Stimulated activated CD8-positive, alpha-beta memory T cell treated with anti-CD3 and anti-CD28 coated beads, Interleukin-7, amount 100 ng/mL, for 4 hours (primary cell): Measurements from ENCODE around the gene DRC7.

Source experiments
- DNase-seq, 2 donors: peaks; one replicate each; pipeline ENCODE4 v3.0.0-alpha.2; 2020; ENCODE audit warnings: low read depth in 2 of 2

The DRC7 gene

GRCh38 chr16:57751539-57752202, 57.1 kb downstream of the DRC7 start:
- no peak for DNase-seq

GRCh38 chr16:57752203-57752580, 57.6 kb downstream of the DRC7 start:
- no peak for DNase-seq

- DNase-seq, result no peak
These were observed 58.2 kb downstream of the DRC7 start for GRCh38 chr16:57752581-57753447.

GRCh38 chr16:57753448-57754353, 59.1 kb downstream of the DRC7 start:
- no peak for DNase-seq

- DNase-seq, result no peak
These were observed 59.9 kb downstream of the DRC7 start for GRCh38 chr16:57754354-57755060.

- DNase-seq, result no peak
These were observed 60.6 kb downstream of the DRC7 start for GRCh38 chr16:57755061-57755684.

GRCh38 chr16:57755726-57756423, 61.3 kb downstream of the DRC7 start:
- no peak for DNase-seq

GRCh38 chr16:57756424-57757325, 62.1 kb downstream of the DRC7 start:
- DNase-seq, result no peak

GRCh38 chr16:57757326-57757786, 62.8 kb downstream of the DRC7 start:
- DNase-seq, result peak; percentile 64 to 74

- DNase-seq, result no peak
These were observed 63.3 kb downstream of the DRC7 start for GRCh38 chr16:57757883-57758282.

GRCh38 chr16:57758331-57759117, 63.9 kb downstream of the DRC7 start:
- peak in 1 of 2 donors; percentile 10 for DNase-seq

GRCh38 chr16:57759131-57759530, 64.5 kb downstream of the DRC7 start:
- no peak for DNase-seq

GRCh38 chr16:57759541-57760356, 65.1 kb downstream of the DRC7 start:
- no peak for DNase-seq

- DNase-seq, result no peak
These were observed 66.0 kb downstream of the DRC7 start for GRCh38 chr16:57760357-57761160.

- no peak for DNase-seq
These were observed 66.7 kb downstream of the DRC7 start for GRCh38 chr16:57761301-57761700.

GRCh38 chr16:57761957-57762356, 67.4 kb downstream of the DRC7 start:
- no peak for DNase-seq
